NT2/D1 (cell line): ENCODE results near the gene CDYL2.
"Not testable (repeated sequence)": the region's sequence is repeated elsewhere in the genome, so short reads cannot be mapped to it uniquely, and the experiment has no call there.

Experiments used
- DNase-seq: peaks from one replicate; pipeline ENCODE4 v3.0.0-alpha.2; 2011; ENCODE audit warnings: low read depth, low spot score
- H3K27me3 ChIP-seq: 2 replicates; pipeline ENCODE4 v1.6.0; 2011; ENCODE audit warnings: mild to moderate bottlenecking; ENCODE audit not compliant: insufficient read length, insufficient read depth
- H3K36me3 ChIP-seq: 2 replicates; pipeline ENCODE4 v1.6.1; 2011; ENCODE audit warnings: mild to moderate bottlenecking, low read length, mixed read lengths; ENCODE audit not compliant: insufficient read depth, insufficient read length
- H3K4me1 ChIP-seq: 2 replicates; pipeline ENCODE4 v1.5.1; 2011; ENCODE audit not compliant: insufficient read depth, insufficient read length
- H3K4me3 ChIP-seq: 2 replicates; pipeline ENCODE4 v1.5.1; 2011; ENCODE audit warnings: low read depth; ENCODE audit not compliant: insufficient read length
- H3K9ac ChIP-seq: 2 replicates; pipeline ENCODE4 v1.6.0; 2011; ENCODE audit warnings: low read depth; ENCODE audit not compliant: insufficient read length
- H3K9me3 ChIP-seq: 2 replicates; pipeline ENCODE4 v1.5.1; 2011; ENCODE audit warnings: mild to moderate bottlenecking, low read length; ENCODE audit not compliant: insufficient read depth
- SUZ12 ChIP-seq: IDR thresholded peaks from 2 replicates; pipeline ENCODE4 v1.6.1; 2011; ENCODE audit not compliant: insufficient read length, insufficient read depth; ENCODE audit errors: extremely low read depth
- YY1 ChIP-seq: IDR thresholded peaks from 2 replicates; pipeline ENCODE4 v1.6.1; 2011; ENCODE audit not compliant: insufficient read length, insufficient read depth
- ZNF274 ChIP-seq: IDR thresholded peaks from 2 replicates; pipeline ENCODE4 v1.6.1; 2011; ENCODE audit warnings: mild to moderate bottlenecking, low read depth, low read length

Gene CDYL2

DNA sequence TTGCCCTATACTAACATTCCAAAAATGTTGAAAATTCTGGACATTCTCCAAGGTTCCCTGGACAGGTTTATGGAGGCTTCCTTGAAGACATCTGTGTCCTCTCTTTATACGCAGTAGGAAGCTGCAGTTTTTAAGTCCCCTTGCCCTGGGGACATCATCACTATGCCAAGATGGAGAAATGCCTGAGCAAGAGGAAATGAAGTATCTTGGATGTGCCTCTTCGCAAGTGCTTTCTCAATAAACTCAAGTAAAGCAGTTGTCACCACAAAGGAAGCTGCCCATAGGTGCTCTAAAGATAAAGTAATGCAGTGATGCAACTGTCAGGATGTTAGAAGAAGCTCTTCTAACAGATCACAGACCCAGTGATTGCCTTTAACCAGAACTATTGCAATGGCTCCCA, 71.0 kb downstream of the CDYL2 start:
- no peaks in the 10 kb centered on the region for H3K9me3 ChIP-seq
- TF ChIP-seq YY1 (no peak), SUZ12 (no peak), ZNF274 (no peak)
- H3K4me1 ChIP-seq: no peaks in the 10 kb centered on the region
- DNase-seq: no peak
- no peaks in the 10 kb centered on the region for H3K36me3 ChIP-seq
- no peak overlapping the region for H3K4me3 ChIP-seq
- no peak overlapping the region for H3K9ac ChIP-seq
- H3K27me3 ChIP-seq: no peaks in the 10 kb centered on the region

DNA sequence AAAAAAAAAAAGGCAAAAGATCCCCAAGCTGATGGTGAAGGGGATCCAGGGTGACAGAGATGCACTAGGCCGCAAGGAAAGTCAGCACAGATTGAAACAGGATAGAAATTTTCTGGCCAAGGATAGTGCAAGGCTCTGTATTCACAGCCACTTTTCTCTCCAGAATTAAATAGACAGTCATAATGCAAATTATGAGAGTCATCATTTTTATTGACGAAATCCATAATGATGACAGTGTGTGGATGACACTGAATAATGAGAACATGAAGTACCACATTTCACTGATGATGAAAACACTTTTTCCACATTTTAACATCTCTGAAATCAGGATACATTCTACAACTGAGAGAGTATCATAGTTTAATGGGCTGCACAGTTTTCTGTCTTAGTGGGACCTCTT, 72.5 kb downstream of the CDYL2 start:
- no peaks in the 10 kb centered on the region for H3K27me3 ChIP-seq
- TF ChIP-seq ZNF274: no peak
- no peak overlapping the region for H3K4me3 ChIP-seq
- no peak overlapping the region for H3K9ac ChIP-seq
- peaks cover 2% of the 10 kb centered on the region; the same call in 1 of the 2 replicates for H3K9me3 ChIP-seq
- no peaks in the 10 kb centered on the region for H3K4me1 ChIP-seq
- H3K36me3 ChIP-seq: no peaks in the 10 kb centered on the region
- DNase-seq: no peak

DNA sequence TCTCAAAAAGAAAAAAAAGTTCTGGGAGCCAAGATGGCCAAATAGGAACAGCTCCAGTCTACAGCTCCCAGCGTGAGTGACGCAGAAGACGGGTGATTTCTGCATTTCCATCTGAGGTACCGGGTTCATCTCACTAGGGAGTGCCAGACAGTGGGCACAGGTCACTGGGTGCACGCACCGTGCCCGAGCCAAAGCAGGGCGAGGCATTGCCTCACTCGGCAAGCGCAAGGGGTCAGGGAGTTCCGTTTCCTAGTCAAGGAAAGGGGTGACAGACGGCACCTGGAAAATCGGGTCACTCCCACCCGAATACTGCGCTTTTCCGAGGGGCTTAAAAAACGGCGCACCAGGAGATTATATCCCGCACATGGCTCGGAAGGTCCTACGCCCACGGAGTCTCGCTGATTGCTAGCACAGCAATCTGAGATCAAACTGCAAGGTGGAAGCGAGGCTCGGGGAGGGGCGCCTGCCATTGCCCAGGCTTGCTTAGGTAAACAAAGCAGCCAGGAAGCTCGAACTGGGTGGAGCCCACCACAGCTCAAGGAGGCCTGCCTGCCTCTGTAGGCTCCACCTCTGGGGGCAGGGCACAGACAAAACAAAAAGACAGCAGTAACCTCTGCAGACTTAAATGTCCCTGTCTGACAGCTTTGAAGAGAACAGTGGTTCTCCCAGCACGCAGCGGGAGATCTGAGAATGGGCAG, 77.2 kb downstream of the CDYL2 start:
- DNase-seq, H3K36me3 ChIP-seq, H3K4me3 ChIP-seq, H3K27me3 ChIP-seq, H3K9ac ChIP-seq, H3K4me1 ChIP-seq: not testable (repeated sequence)
- peaks cover 22% of the 10 kb centered on the region; the same call in 1 of the 2 replicates for H3K9me3 ChIP-seq

DNA sequence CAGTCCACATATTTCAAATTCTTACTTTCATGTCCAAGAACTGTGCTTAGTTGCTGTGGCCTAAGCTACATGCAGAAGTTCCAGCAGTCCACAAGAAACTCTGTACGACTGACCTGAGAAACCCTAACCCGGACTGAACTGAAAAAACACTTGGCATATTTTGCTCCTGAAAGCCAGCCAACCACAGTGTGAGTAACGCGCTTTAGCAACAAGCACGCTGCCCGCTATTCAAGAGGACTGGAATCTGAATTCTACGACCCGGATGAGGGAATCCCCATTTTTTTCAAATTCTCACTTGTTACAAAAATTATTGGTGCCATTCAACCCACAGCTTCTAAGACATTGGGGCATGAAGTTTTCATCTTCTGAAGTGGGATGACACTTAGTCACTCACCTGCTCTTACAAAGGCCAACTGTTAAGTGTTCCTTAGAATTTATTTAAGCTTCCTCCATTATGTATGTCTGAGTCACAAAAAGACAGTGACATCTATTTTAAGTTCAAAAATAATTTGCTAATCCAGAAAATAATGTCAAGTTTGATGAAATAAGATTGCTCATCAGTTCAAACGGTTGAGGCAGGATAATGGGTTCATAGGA, 78.7 kb downstream of the CDYL2 start:
- no peaks in the 10 kb centered on the region for H3K4me1 ChIP-seq
- no peak for DNase-seq
- H3K9me3 ChIP-seq: peaks cover 22% of the 10 kb centered on the region; the same call in 1 of the 2 replicates
- TF ChIP-seq SUZ12: no peak
- no peak for TF ChIP-seq YY1
- no peak for TF ChIP-seq ZNF274
- H3K36me3 ChIP-seq: no peaks in the 10 kb centered on the region
- no peaks in the 10 kb centered on the region for H3K27me3 ChIP-seq
- H3K4me3 ChIP-seq: no peak overlapping the region
- H3K9ac ChIP-seq: no peak overlapping the region

DNA sequence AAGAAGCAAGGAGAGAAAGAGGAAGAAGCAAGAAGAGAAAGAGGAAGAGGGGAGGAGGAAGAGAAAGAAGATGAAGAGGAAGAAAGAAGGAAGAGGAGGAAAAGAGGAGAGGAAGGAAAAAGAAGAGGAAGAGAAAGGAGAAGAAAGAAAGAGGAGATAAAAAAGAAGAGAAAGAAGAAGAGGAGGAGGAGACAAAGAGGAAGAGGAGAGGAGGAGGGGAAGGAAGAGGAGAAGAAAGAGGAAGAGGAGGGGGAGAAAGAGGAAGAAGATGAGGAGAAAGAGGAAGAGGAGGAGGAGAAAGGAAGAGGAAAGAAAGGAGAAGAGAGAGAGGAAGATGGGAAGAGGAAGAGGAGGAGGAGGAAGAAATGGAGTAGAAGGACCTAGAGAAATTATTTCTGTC, 80.4 kb downstream of the CDYL2 start:
- Histone ChIP-seq H3K9ac (no peak overlapping the region), H3K36me3 (no peaks in the 10 kb centered on the region), H3K4me1 (no peaks in the 10 kb centered on the region), H3K4me3 (no peak overlapping the region), H3K27me3 (no peaks in the 10 kb centered on the region), H3K9me3 (peaks cover 22% of the 10 kb centered on the region; the same call in 1 of the 2 replicates)
- DNase-seq: no peak
- TF ChIP-seq ZNF274: no peak
- TF ChIP-seq SUZ12: no peak
- TF ChIP-seq YY1: no peak

DNA sequence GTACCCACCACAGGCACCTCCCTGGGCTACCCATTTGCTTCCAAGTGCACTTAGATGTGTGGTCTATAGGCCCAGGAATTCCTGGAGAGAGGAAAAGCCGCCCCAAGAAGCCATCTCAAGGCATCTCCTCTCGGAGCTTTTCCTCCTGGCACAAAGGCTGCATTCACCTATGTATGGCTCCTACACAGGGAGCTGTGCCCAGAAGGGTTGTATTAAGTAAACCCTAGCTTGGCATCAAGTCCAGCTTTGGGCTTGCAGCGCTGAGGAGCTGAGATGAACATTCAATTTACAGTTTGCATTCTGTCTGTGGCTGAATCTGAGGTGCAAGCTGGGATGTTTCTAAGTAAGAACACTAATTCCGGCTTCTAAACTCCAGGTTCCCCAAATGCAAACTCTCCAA, 81.3 kb downstream of the CDYL2 start:
- H3K27me3 ChIP-seq: no peaks in the 10 kb centered on the region
- H3K9me3 ChIP-seq: peaks cover 22% of the 10 kb centered on the region; the same call in 1 of the 2 replicates
- no peak overlapping the region for H3K9ac ChIP-seq
- no peak overlapping the region for H3K4me3 ChIP-seq
- no peak for DNase-seq
- no peaks in the 10 kb centered on the region for H3K36me3 ChIP-seq
- TF ChIP-seq SUZ12: no peak
- TF ChIP-seq ZNF274: no peak
- TF ChIP-seq YY1: no peak
- H3K4me1 ChIP-seq: peaks cover 5% of the 10 kb centered on the region

DNA sequence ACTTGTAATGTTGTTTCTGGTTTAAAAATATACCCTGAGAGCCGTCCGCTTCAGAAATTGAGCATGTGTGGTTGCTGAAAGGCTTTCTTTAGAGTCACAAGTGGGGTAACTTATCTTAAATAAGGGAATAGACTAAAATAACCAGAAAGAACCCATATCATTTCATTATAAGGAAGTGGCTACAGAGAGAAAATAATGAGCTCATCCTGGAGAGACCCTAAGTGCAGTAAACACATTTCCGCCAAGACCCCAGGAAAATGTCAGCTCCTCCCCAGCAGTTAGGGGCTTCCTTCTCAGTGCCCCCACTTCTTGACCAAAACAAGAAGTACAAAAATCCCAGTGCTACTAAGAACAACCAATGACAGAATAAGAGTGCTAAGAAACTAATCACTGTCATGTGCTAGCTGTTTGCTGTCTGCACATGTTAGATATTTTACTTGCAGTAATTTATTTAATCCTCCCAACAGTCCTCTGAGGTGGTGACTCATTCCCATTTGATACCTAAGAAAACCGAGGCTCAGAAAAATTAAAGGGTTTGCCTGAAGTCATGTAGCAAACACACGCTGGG, 83.5 kb downstream of the CDYL2 start:
- no peaks in the 10 kb centered on the region for H3K36me3 ChIP-seq
- no peak overlapping the region for H3K9ac ChIP-seq
- peaks cover 5% of the 10 kb centered on the region for H3K4me1 ChIP-seq
- no peaks in the 10 kb centered on the region for H3K27me3 ChIP-seq
- DNase-seq: no peak
- TF ChIP-seq SUZ12: no peak
- no peak for TF ChIP-seq YY1
- no peak for TF ChIP-seq ZNF274
- H3K4me3 ChIP-seq: no peak overlapping the region
- 0 out of 2 replicates have a peak, but pooled peaks cover 11% of the 10 kb centered on the region for H3K9me3 ChIP-seq
